GM19395 (cell line): ENCODE measurements around the gene LHFPL2.
A peak's percentile ranks its signal among the peaks of the same experiment; 100 is the strongest.

ENCODE experiments used
- ATAC-seq: cut with Tn5 transposase; IDR thresholded peaks from one replicate; pipeline ENCODE4 v1.9.1; 2021; ENCODE audit warnings: mild to moderate bottlenecking, moderate library complexity; ENCODE audit not compliant: unreplicated experiment

Gene LHFPL2

GRCh38 chr5:78530342-78531096, 118.1 kb downstream of the LHFPL2 start:
- ATAC-seq = no peak

- ATAC-seq = no peak
Measured at GRCh38 chr5:78527925-78528324, 120.6 kb downstream of the LHFPL2 start.

DNA sequence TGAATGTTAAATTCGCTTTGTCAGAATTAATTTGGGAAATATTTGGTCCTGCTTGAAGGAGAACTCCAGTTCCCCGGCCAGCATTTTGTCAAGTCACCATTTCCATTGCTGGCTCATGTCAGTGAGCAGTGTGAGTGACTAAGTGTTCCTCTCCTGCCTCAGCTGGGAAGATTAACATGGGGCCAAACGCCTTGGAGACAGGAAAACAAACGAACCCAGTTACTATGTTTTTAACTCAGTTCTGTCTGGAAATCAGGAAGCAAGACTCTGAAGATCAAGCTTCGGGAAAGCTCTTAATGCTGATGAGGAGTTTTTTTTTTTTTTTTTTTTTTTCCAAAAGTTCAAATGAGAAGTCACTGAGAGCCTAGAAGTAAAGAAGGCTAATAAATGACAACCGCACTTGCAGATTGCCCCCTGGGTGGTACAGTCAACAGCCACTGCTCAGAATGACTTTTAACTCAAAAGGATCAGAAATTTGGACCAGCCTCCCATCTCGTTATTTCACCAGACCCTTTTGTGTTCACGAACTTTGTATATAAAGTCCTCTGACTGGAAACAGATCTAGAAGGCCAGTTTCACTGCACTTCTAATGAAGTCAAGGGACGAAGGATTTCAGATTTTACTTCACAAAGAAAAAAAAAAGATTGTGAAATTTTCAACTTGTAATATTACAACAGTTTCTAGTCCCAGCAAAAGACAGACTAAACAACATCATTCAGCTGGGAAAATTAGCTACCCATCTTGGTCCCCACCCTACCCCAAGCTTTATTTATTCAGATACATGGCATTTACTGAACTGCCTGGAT, 121.3 kb downstream of the LHFPL2 start:
- ATAC-seq = no peak

DNA sequence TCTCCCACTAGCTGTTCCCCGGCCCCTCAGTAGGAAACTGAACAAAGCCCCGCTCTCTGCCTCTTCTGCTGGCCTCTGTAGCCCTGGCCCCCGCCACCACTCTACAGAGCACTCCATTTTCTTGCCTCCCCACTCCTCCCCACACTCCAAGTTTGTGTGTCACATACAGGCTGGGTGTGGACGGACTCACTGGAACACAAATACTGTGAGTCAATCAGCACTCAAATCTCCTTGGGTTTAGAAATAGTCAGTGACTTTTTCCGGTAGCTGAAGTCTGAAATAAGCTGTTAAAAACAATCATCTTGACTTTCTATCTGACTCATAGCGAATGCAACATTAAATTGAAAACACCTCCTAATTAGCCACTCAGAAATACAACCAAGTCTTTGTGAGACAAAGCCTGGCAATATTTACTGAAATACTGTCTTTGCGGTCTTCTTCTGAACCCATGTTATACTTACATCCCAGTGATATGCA, 122.5 kb downstream of the LHFPL2 start:
- ATAC-seq = no peak

GRCh38 chr5:78523314-78524193, 125.0 kb downstream of the LHFPL2 start:
- ATAC-seq = no peak

DNA sequence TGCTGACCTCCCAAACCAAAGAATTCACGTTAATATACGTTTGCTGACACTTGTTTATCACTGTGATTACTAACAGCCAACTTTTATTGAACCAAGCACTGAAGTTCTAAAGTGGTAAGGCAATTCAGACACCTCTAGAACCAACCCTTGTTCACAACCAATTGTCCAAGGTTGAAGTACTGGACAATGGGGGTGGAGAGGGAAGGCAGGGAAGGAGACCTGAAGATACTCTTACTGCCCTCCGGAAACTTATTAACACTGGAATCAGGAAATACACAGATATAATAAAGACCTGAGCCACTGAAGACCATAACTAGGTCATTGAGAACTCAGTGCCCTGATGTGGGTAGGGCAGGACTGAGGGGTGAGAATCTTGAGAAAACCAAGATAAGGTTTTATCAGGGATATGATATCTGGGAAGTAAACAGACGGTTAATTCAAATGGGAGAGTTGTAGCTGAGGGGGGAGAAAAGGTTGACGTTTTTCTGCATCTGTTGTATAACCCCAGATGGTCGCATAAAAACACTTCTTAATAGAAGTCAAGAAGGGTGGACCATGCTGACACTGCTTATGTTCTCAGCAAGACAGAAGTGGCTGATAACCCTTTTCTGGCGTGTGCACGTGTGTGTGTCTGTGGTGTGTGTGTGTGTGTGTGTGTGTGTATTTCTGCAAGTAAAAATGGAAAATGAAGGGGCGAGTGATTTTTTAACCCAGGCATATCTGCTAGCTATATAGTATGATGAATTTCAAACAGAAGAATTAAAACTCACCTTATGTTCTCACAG, 125.9 kb downstream of the LHFPL2 start:
- ATAC-seq = no peak

DNA sequence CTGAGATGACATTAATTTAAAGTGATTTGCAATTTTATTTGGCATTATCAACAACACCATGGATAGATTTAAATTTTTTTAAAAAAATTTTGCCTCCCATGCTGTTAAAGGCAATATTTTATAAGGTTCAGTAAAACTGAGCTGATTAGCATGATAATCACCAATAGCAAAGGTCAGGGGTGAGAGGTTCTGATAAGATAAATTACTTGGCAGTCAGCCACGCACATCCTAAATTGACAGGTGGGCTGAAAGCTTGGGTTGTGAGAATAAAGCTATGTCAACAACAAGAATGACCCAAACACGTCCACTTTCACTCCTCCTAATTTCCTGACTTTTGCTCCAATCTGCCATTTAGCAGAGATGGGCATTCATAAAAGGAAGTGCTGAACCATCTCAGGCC, 127.1 kb downstream of the LHFPL2 start:
- no peak for ATAC-seq

- no peak for ATAC-seq
Measured at GRCh38 chr5:78519198-78519941, 129.2 kb downstream of the LHFPL2 start.

GRCh38 chr5:78518365-78519197, 130.0 kb downstream of the LHFPL2 start:
- ATAC-seq = no peak

GRCh38 chr5:78515670-78516069, 132.9 kb downstream of the LHFPL2 start:
- ATAC-seq = no peak

GRCh38 chr5:78514427-78515330, 133.9 kb downstream of the LHFPL2 start:
- no peak for ATAC-seq

GRCh38 chr5:78513441-78513840, 135.1 kb downstream of the LHFPL2 start:
- no peak for ATAC-seq

- ATAC-seq = no peak
Measured at GRCh38 chr5:78512435-78512834, 136.1 kb downstream of the LHFPL2 start.

DNA sequence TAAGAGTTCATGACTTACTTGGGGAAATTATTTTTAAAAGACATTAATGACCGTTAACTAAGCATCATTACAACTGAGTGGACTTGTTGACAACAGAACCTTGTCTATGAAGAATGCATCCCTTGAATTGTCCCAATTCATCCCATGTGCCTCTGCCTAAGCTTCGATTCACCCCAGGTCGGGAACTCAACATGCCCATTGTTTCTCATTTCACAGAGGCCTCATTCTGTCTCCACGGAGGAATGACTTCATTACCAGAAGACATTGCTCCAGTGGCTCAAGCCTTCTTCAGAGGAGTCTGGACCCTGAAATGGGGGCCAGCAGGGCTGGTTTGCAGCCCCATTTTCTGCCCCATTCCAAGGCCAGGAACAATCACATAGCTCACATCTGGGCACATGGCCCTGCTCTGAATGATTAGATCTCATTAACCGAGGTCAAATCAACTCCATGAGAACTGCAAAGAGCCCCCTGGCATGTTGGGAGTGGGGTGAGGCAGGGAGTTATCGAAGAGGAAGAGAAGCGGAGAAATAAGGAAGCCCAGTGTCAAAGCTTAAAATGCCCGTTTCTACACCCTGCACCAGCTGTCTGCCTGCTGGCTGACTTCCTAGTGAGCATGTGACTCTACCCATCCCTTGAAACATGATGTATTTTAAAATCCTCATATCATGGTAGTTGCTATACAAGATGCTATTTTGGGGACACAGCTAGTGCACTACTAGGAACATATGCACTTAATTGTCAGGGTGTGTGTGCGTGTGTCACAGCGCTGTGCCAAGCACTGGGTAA, 137.3 kb downstream of the LHFPL2 start:
- no peak for ATAC-seq

- ATAC-seq = peak; percentile 89
Measured at GRCh38 chr5:78509884-78510769, 138.4 kb downstream of the LHFPL2 start.
